HK-2 (cell line): ENCODE measurements around the gene SLC6A16.
"Not testable (repeated sequence)": the region's sequence is repeated elsewhere in the genome, so short reads cannot be mapped to it uniquely, and the experiment has no call there.

Experiments used
- DNase-seq: peaks from one replicate; pipeline ENCODE4 v3.0.0-alpha.2; 2018; ENCODE audit not compliant: unreplicated experiment

Gene SLC6A16

GRCh38 chr19:49331187-49331586 lies 6.2 kb upstream of the SLC6A16 start:
- not testable (repeated sequence) for DNase-seq

- DNase-seq, result no peak
Measured at GRCh38 chr19:49328741-49329140, 3.8 kb upstream of the SLC6A16 start.

DNA sequence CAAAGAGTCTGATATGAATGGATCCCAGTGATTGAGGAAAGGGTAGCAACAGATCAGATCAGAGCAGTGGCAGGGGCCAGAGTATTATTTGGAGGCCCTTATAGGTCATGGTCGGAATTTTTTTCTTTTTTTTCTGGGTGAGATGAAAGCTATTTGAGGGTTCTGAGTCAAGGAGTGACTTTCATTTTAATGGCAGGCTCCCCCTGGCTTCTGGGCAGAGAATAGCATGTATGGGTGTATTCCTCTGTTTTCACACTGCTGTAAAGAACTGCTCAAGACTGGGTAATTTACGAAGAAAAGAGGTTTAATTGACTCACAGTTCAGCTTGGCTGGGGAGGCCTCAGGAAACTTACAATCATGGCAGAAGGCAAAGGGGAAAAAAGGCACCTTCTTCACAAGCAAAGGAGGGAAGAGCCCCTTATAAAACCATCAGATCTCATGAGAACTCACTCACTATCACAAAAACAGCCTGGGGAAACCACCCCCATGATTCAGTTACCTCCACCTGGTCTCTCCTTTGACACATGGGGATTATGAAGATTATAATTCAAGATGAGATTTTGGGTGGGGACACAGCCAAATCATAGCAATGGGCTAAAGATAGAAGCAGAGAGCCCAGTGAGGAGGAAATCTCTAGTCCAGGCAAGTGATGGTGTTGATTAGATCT lies 3.0 kb upstream of the SLC6A16 start:
- no peak for DNase-seq

GRCh38 chr19:49326165-49326704 lies 1.2 kb upstream of the SLC6A16 start:
- no peak for DNase-seq

DNA sequence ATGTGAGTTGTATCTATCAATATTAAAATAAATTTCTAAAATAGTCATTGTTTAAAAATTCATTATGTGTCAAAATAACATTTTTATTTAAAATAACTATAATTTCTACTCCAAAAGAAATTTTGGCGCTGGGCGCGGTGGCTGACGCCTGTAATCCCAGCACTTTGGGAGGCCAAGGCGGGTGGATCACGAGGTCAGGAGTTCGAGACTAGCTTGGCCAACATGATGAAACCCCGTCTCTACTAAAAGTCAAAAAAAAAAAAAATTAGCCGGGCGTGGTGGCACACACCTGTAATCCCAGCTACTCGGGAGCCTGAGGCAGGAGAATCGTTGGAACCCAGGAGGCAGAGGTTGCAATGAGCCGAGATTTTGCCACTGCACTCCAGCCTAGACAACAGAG lies 765 bp upstream of the SLC6A16 start:
- DNase-seq, result not testable (repeated sequence)

DNA sequence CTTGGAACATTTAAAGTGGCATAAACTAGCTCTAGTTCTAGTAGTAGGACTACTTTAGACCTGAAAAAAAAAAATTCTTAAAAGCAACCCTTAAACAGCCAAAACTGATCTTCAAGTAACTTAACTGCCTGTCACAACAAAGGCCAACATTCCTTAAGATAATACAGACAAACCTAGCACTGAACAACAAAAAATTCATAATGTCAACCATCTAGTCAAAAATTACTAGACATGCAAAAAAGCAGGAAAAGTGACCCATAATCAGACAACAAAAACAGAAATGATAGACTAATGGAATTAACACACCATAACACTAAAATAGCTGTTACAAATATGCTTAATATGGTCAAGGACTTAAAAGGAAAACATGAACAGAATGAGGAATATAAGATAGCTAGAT lies 6.7 kb downstream of the SLC6A16 start:
- DNase-seq, result no peak

DNA sequence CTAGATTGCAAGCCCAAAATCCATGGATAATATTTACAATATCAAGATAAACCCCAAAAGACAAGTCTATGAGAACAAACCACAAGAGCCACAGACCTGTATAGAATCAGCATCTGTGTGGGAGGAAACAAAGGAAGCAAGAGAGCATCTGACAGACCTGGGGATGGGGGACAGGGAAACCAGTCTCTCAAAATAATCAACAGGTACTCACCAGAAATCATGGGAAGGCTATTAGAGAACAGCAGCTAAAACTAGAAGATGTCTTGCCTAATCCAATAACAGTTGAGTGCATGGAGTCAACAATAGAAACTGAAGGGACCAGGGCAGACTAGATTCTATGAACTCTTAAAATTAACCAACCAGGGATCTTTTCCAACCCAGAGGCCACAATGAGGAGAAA lies 8.7 kb downstream of the SLC6A16 start:
- no peak for DNase-seq

- no peak for DNase-seq
Measured at GRCh38 chr19:49315111-49315510, 9.9 kb downstream of the SLC6A16 start.

- DNase-seq, result no peak
Measured at GRCh38 chr19:49309087-49309486, 15.9 kb downstream of the SLC6A16 start.

- not testable (repeated sequence) for DNase-seq
Measured at GRCh38 chr19:49306734-49307133, 18.3 kb downstream of the SLC6A16 start.

- no peak for DNase-seq
Measured at GRCh38 chr19:49301866-49302252, 23.1 kb downstream of the SLC6A16 start.

DNA sequence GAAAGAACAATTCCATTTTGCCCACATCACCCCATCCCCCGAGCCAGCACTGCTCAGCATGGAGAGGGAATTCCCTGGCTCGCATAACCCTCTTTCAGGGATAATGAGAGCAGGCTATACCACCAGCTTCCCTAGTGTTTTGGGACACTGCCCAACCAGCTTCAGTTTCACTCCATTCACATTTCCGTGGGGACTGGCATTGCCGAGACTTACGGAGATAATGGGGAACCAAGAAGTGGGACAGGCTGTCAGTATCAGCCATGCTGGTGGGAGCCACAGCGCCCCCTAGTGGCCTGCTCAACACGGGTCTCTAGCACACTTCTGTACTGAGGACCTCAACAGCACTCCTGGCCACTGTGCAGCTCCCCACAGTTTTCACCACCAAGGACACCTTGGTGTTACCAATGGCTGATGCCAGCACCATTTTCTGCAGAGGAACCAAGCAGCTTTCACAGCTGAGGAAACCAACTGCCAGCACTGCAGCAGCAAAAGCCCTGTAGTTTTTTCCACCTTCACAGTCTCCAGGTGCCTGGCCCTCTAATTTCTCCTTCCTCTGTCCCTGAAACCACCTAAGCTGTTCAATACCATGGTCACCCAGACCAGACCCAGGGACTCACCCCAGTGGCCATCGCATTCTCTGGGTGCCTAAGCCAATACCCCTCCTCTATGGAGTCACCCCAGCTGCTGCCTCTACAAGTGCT lies 23.7 kb downstream of the SLC6A16 start:
- peak; percentile 62 for DNase-seq

- DNase-seq, result not testable (repeated sequence)
Measured at GRCh38 chr19:49298653-49299052, 26.3 kb downstream of the SLC6A16 start.

DNA sequence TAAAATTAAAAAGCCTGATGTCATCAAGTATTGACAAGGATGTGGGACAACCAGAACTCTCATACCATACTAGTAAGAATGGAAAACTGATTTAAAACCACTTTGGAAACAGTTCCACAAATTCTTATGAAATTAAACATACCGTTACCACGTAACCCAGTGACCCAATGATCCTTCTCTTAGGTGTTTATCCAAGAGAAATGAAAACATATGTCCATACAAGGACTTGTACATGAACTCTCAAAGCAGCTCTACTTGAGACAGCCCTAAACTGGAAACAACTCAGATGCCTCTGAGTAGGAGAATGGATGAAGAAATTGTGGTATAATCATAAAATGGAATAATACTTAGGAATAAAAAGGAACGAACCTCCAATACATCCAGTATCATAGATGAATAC lies 27.6 kb downstream of the SLC6A16 start:
- DNase-seq, result no peak

DNA sequence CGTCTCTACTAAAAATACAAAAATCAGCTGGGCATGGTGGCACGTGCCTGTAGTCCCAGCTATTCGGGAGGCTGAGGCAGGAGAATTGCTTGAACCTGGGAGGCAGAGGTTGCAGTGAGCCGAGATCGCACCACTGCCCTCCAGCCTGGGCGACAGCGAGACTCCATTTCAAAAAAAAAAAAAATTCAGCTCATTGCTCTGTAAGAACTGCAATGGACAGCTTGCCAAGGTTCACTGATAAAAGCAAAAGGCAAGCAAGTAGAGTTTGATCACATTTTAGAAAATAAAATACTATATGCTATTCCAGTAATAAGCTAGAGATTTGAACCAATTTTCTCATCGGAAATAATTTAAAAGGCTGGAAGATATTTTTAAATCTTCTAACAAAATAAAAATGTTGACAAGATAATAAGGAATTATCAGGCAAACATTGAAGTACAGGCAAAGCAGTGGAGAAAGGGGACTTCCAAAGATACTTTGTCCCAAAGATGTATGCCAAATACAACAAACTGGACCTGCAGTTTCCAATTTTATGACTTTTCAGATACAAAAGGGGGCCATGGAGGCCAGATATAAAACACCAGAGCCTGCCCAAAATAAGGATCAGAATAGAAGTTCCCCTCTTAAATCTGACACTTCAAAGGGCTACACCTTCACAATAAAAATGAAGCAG lies 29.6 kb downstream of the SLC6A16 start:
- DNase-seq, result no peak

- no peak for DNase-seq
Measured at GRCh38 chr19:49294401-49294800, 30.6 kb downstream of the SLC6A16 start.

DNA sequence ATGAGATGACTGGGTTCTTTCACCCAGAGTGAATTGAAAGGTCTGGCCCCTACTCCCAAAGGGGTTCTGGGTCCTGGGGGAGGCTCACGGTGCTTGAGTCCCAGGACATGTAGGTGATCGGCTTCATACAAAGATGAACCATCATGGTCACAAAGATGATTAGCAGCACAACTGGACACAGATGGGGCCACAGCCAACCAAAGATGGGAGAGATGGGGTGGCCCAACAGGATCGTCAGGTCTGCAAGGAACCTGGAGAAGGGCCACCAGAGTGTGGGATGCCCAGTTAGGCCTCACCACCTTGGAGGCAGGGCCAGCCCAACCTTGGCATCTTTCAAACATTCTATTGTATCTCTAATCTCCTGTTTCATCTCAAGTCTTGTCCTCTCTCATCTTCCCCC lies 34.5 kb downstream of the SLC6A16 start:
- no peak for DNase-seq

DNA sequence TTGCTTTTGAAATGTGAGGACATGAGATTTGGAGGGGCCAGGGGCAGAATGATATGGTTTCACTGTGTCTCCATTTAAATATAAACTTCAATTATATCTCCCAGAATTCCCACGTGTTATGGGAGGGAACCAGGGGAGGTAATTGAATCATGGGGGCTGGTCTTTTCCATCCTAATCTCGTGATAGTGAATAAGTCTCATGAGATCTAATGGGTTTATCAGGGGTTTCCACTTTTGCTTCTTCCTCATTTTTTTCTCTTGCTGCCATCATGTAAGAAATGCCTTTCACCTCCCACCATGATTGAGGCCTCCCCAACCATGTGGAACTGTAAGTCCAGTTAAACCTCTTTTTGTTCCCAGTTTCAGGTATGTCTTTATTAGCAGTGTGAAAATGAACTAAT lies 35.7 kb downstream of the SLC6A16 start:
- DNase-seq, result not testable (repeated sequence)

DNA sequence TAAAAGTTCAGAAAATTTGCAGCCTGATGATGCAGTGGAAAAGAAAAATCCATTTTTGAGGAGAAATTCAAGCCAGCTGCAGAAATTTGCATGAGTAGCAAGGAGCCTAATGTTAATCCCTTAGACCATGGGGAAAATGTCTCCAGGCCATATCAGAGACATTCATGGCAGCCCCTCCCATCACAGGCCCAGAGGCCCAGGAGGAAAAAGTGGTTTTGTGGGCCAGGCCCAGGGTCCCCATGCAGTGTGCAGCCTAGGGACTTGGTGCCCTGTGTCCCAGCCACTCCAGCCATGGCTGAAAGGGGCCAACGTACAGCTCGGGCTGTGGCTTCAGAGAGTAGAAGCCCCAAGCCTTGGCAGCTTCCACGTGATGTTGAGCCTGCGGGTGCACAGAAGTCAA lies 36.8 kb downstream of the SLC6A16 start:
- not testable (repeated sequence) for DNase-seq

DNA sequence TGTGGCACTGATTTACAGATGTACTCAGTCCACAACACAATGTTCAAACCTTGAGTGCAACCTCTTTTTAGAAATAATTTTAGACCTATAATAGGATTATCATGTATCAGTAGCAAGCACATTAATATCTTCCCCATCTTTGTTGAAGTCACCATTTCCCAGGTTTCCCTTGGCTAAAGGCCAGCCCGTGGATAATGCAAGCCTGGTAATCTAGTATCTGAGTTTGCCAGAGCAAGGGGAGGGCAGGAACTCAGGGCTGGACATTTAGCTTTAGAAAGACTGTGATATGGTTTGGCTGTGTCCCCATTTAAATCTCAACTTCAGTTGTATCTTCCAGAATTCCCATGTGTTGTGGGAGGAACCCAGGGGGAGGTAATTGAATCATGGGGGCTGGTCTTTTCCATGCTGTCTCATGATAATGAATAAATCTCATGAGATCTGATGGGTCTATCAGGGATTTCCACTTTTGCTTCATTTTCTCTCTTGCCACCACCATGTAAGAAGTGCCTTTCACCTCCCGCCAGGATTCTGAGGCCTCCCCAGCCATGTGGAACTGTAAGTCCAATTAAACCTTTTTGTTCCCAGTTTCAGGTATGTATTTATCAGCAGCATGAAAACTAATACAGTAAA lies 37.7 kb downstream of the SLC6A16 start:
- DNase-seq, result no peak

GRCh38 chr19:49282184-49282583 lies 42.8 kb downstream of the SLC6A16 start:
- DNase-seq, result no peak

DNA sequence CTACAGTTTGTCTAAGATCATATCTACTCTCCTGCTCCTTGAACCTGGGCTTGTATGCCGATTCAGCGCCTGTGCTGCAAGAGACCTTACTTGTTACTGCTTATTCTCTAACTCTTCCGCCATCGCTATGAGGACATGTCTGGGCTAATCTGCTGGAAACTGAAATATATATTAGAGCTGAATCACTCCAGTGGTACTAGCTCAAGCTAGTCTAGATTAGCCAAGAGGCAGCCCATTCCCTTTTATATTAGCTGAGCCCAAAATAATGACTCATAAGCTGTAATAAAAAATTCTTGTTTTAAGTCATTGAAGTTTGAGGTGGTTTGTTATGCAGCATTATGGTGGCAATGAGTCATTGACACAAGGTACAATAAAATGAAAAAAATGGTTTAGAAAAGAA lies 52.8 kb downstream of the SLC6A16 start:
- no peak for DNase-seq
